ENCODE results near the gene INPP5D.

GRCh38 chr2:233143700-233144331, 83.7 kb downstream of the INPP5D start:
- TF ChIP-seq CTCF (IDR thresholded peaks at IDR 0.05; ENCODE audit: low read length) = no peak
- TF ChIP-seq EZH2 (IDR thresholded peaks at IDR 0.05; ENCODE audit: borderline replicate concordance, low read length) = no peak

All from OCI-LY1 (cell line).